PC-3 (cell line): ENCODE measurements around the gene TOMM40. TPM values are rescaled to one million over a fixed set of nuclear protein-coding genes. Genes with fewer than 3 reads are reported as not detected.

Source experiments
- ATAC-seq: fragments of 200-7000 bp; cut with Tn5 transposase; 2 replicates; pipeline ENCODE4 v1.9.1; 2020; ENCODE audit warnings: mild to moderate bottlenecking, moderate library complexity
- BruUV-seq: library from RNA; stranded (reverse); fragments of 400-500 nt; replicated peaks from 2 replicates; lab custom pipeline; 2021; lab: Mats Ljungman, UMichigan
- CTCF ChIA-PET: fragments of 300-600 bp; sonication (Branson Sonifier 250); formaldehyde crosslinking; loops from one replicate; lab custom pipeline; 2022; ENCODE audit warnings: antibody characterized with exemption; lab: Charles Lee
- POLR2A ChIA-PET: fragments of 300-600 bp; sonication (Branson Sonifier 250); formaldehyde crosslinking; loops from one replicate; lab custom pipeline; 2022; ENCODE audit warnings: antibody characterized with exemption; ENCODE audit not compliant: unreplicated experiment; lab: Charles Lee
- DNase-seq: peaks from one replicate; pipeline ENCODE4 v3.0.0-alpha.2; 2015
- H2AFZ ChIP-seq: fragments of 300-600 bp; sonication (generic); 2 replicates; pipeline ENCODE4 v1.6.0; 2016; ENCODE audit warnings: antibody characterized with exemption, low read length
- H3F3A ChIP-seq: fragments of 300-600 bp; sonication (generic); one replicate; pipeline ENCODE4 v1.6.0; 2017; ENCODE audit warnings: antibody characterized with exemption, low read length, control low read depth, mild to moderate bottlenecking; ENCODE audit not compliant: unreplicated experiment
- H3K27ac ChIP-seq: fragments of 300-600 bp; sonication (generic); 2 replicates; pipeline ENCODE4 v1.5.1; 2016; ENCODE audit warnings: mild to moderate bottlenecking, low read length
- H3K27me3 ChIP-seq: fragments of 300-600 bp; sonication (generic); 2 replicates; pipeline ENCODE4 v1.6.1; 2016; ENCODE audit warnings: low read length, mixed read lengths
- H3K36me3 ChIP-seq: fragments of 300-600 bp; sonication (generic); 2 replicates; pipeline ENCODE4 v1.6.1; 2016; ENCODE audit warnings: low read depth, mixed run types, low read length, mixed read lengths
- H3K4me1 ChIP-seq: fragments of 300-600 bp; sonication (generic); 2 replicates; pipeline ENCODE4 v1.5.1; 2016; ENCODE audit warnings: low read length; ENCODE audit not compliant: insufficient read depth
- H3K4me2 ChIP-seq: fragments of 300-600 bp; sonication (generic); 2 replicates; pipeline ENCODE4 v1.6.0; 2016; ENCODE audit warnings: low read length
- H3K4me3 ChIP-seq: fragments of 300-600 bp; sonication (generic); 2 replicates; pipeline ENCODE4 v1.5.1; 2016; ENCODE audit warnings: mild to moderate bottlenecking, low read length, mixed read lengths
- H3K79me2 ChIP-seq: fragments of 300-600 bp; sonication (generic); 2 replicates; pipeline ENCODE4 v1.6.1; 2017; ENCODE audit warnings: low read length, mixed read lengths
- H3K9ac ChIP-seq: fragments of 300-600 bp; sonication (generic); 2 replicates; pipeline ENCODE4 v1.6.0; 2016; ENCODE audit warnings: mild to moderate bottlenecking, low read length
- H3K9me2 ChIP-seq: fragments of 300-600 bp; sonication (generic); replicated peaks from 2 replicates; pipeline ENCODE4 v1.6.1; 2016; ENCODE audit warnings: mixed run types, low read length, mixed read lengths
- H3K9me3 ChIP-seq: fragments of 300-600 bp; sonication (generic); 2 replicates; pipeline ENCODE4 v1.6.1; 2016; ENCODE audit warnings: low read length, mixed read lengths
- H4K20me1 ChIP-seq: fragments of 300-600 bp; sonication (generic); 2 replicates; pipeline ENCODE4 v1.6.1; 2016; ENCODE audit warnings: low read length, mixed read lengths
- CTCF ChIP-seq: fragments of 300-600 bp; sonication (generic); conservative IDR thresholded peaks from 2 replicates; pipeline ENCODE4 v1.5.1; 2017; ENCODE audit warnings: antibody characterized with exemption, low read depth, mild to moderate bottlenecking, low read length
- EZH2 ChIP-seq: fragments of 300-600 bp; sonication (generic); IDR thresholded peaks from one replicate; pipeline ENCODE4 v1.6.1; 2017; ENCODE audit warnings: antibody characterized with exemption, mild to moderate bottlenecking, low read length; ENCODE audit not compliant: unreplicated experiment
- EZH2phosphoT487 ChIP-seq: fragments of 300-600 bp; sonication (generic); IDR thresholded peaks from 2 replicates; pipeline ENCODE4 v1.6.1; 2018; ENCODE audit warnings: mild to moderate bottlenecking, antibody characterized with exemption, low read length, borderline replicate concordance
- intact Hi-C: fragments of 100-400 bp; cut with micrococcal nuclease; formaldehyde crosslinking; loops from 2 replicates; pipeline ENCODE4 v1.9.0; 2023
- total RNA-seq: library from RNA; depleted of rRNA; stranded (reverse); fragments of >200 nt; gene quantifications from 2 replicates; pipeline ENCODE4 v1.2.3, GENCODE V29; 2014

Gene TOMM40
- total RNA-seq, 1 experiment from 2014 or later: 190 TPM

GRCh38 chr19:44876930-44877535, 14.0 kb upstream of the TOMM40 start:
- Histone ChIP-seq H3K4me1 (peaks cover 14% of the 10 kb centered on the region), H3K27me3 (no peaks in the 10 kb centered on the region), H3K9ac (no peak overlapping the region), H4K20me1 (no peaks in the 10 kb centered on the region), H3K4me2 (no peak overlapping the region), H3K27ac (no peak overlapping the region), H3K4me3 (no peak overlapping the region), H3K79me2 (no peaks in the 10 kb centered on the region), H2AFZ (no peak overlapping the region), H3K9me3 (no peaks in the 10 kb centered on the region), H3K36me3 (peaks cover 7% of the 10 kb centered on the region), H3K9me2 (no peaks in the 10 kb centered on the region), H3F3A (no peaks in the 10 kb centered on the region)
- no TSS peak for BruUV-seq
- DNase-seq: no peak
- ATAC-seq: no peak
- intact Hi-C loops: no loop called here
- POLR2A ChIA-PET: no interaction called here
- TF ChIP-seq EZH2: no peak
- TF ChIP-seq CTCF: no peak
- no peak for TF ChIP-seq EZH2phosphoT487
- CTCF ChIA-PET: no interaction called here

- Histone ChIP-seq H2AFZ (no peak overlapping the region), H4K20me1 (no peaks in the 10 kb centered on the region), H3K27ac (no peak overlapping the region), H3K9me3 (no peaks in the 10 kb centered on the region), H3K27me3 (no peaks in the 10 kb centered on the region), H3K4me2 (no peak overlapping the region), H3K79me2 (no peaks in the 10 kb centered on the region), H3K4me1 (peaks cover 14% of the 10 kb centered on the region), H3K9ac (no peak overlapping the region), H3K9me2 (no peaks in the 10 kb centered on the region), H3K4me3 (no peak overlapping the region), H3F3A (no peaks in the 10 kb centered on the region), H3K36me3 (peaks cover 2% of the 10 kb centered on the region)
- POLR2A ChIA-PET: no interaction called here
- TSS peak; percentile 26 for BruUV-seq
- no peak for DNase-seq
- TF ChIP-seq EZH2: no peak
- no peak for TF ChIP-seq EZH2phosphoT487
- TF ChIP-seq CTCF: no peak
- intact Hi-C loops: no loop called here
- CTCF ChIA-PET: no interaction called here
- no peak for ATAC-seq
Observed at GRCh38 chr19:44878120-44878865, 12.8 kb upstream of the TOMM40 start.
